K562 (cell line): ENCODE data around the gene GRHL3. TPM values are rescaled to one million over a fixed set of nuclear protein-coding genes. Genes with fewer than 3 reads are reported as not detected.

Source experiments
- ATAC-seq: fragments of 200-7000 bp; cut with Tn5 transposase; 3 replicates; pipeline ENCODE4 v1.9.1; 2020; ENCODE audit warnings: moderate library complexity
- BruUV-seq: library from RNA; stranded (reverse); fragments of 400-500 nt; replicated peaks from 2 replicates; lab custom pipeline; 2021; lab: Mats Ljungman, UMichigan
- CTCF ChIA-PET: fragments of 300-600 bp; formaldehyde crosslinking; extraction: SDS; loops from one replicate; lab custom pipeline; 2021; ENCODE audit warnings: low intra/inter-chr PET ratio; lab: Yijun Ruan, JAX
- POLR2A ChIA-PET: fragments of 300-600, 350-650 bp; sonication (Branson Sonifier 250); formaldehyde crosslinking; extraction: SDS; loops from one replicate; lab custom pipeline; 2021; ENCODE audit warnings: antibody characterized with exemption, inconsistent platforms; lab: Yijun Ruan, JAX
- DNase-seq, 4 experiments: peaks; one replicate each; pipeline versions ENCODE4 v3.0.0 to v3.0.0-alpha.2; 2011 to 2018; ENCODE audit warnings: low spot score in 3 of 4, mixed read lengths in 3 of 4; ENCODE audit errors: extremely low read depth in 1 of 4
- FAIRE-seq: peaks from 2 replicates; lab custom pipeline; 2011; peaks lifted over from hg19 to GRCh38; lab: Jason Lieb, UNC
- H2AFZ ChIP-seq: 2 replicates; pipeline ENCODE4 v1.6.0; 2011; ENCODE audit warnings: low read depth, low read length, control low read depth, inconsistent platforms
- H3K27ac ChIP-seq: fragments of 200-600 bp; 3 replicates; pipeline ENCODE4 v1.8.0; 2011; ENCODE audit warnings: low read depth, mild to moderate bottlenecking, control low read depth, inconsistent platforms, low read length, moderate library complexity, mixed read lengths; ENCODE audit errors: extremely low read depth
- H3K27me3 ChIP-seq, 2 experiments: fragments of 300-600 bp in 1 of 2; 2 replicates in 1 of 2; 3 replicates in 1 of 2; pipeline versions ENCODE4 v1.6.0 to v1.8.0; 2011; ENCODE audit warnings: inconsistent platforms in 2 of 2, low read length in 2 of 2, mild to moderate bottlenecking in 1 of 2, mixed read lengths in 1 of 2, moderate library complexity in 1 of 2; ENCODE audit not compliant: control insufficient read depth in 2 of 2, insufficient read depth in 2 of 2
- H3K36me3 ChIP-seq: fragments of 300-600 bp; 3 replicates; pipeline ENCODE4 v1.8.0; 2011; ENCODE audit warnings: mild to moderate bottlenecking, low read length, inconsistent platforms; ENCODE audit not compliant: control insufficient read depth, insufficient read depth
- H3K4me1 ChIP-seq, 2 experiments: fragments of 200-600 bp in 1 of 2; replicated peaks in 1 of 2; 2 replicates in 1 of 2; 3 replicates in 1 of 2; pipeline versions ENCODE4 v1.5.1 to v1.8.0; 2011; ENCODE audit warnings: inconsistent platforms in 2 of 2, low read length in 2 of 2, mild to moderate bottlenecking in 1 of 2, mixed read lengths in 1 of 2, moderate library complexity in 1 of 2; ENCODE audit not compliant: control insufficient read depth in 2 of 2, insufficient read depth in 2 of 2
- H3K4me2 ChIP-seq: 2 replicates; pipeline ENCODE4 v1.6.1; 2011; ENCODE audit warnings: low read length, control low read depth, inconsistent platforms, mixed read lengths; ENCODE audit not compliant: insufficient read depth
- H3K4me3 ChIP-seq: fragments of 200-600 bp; sonication (generic), shearing (Covaris generic); 2 replicates; pipeline ENCODE4 v1.5.1; 2016; ENCODE audit warnings: control low read depth, inconsistent platforms
- H3K79me2 ChIP-seq: fragments of 200-600 bp; 3 replicates; pipeline ENCODE4 v1.8.0; 2011; ENCODE audit warnings: low read length, inconsistent platforms; ENCODE audit not compliant: control insufficient read depth, insufficient read depth
- H3K9ac ChIP-seq, 2 experiments: 2 replicates each; pipeline versions ENCODE4 v1.6.0 to v1.6.1; 2011; ENCODE audit warnings: low read depth in 2 of 2, low read length in 2 of 2, control low read depth in 1 of 2, inconsistent platforms in 1 of 2, mild to moderate bottlenecking in 1 of 2, mixed read lengths in 1 of 2; ENCODE audit not compliant: insufficient read depth in 1 of 2
- H3K9me1 ChIP-seq: one replicate; pipeline ENCODE4 v1.6.0; 2011; ENCODE audit warnings: inconsistent platforms, mild to moderate bottlenecking, low read length, moderate library complexity; ENCODE audit not compliant: control insufficient read depth, insufficient read depth
- H3K9me3 ChIP-seq: replicated peaks from 2 replicates; pipeline ENCODE4 v1.5.1; 2011; ENCODE audit warnings: low read depth, low read length, inconsistent platforms; ENCODE audit not compliant: control insufficient read depth, insufficient read depth
- H4K20me1 ChIP-seq: replicated peaks from 2 replicates; pipeline ENCODE4 v1.6.1; 2011; ENCODE audit warnings: low read length, inconsistent platforms, mixed read lengths; ENCODE audit not compliant: control insufficient read depth, insufficient read depth
- ADNP ChIP-seq: fragments of 200-800 bp; sonication (Bioruptor generic); IDR thresholded peaks from 2 replicates; pipeline ENCODE4 v1.6.1; 2016; ENCODE audit warnings: missing genetic modification characterization, missing compliant biosample characterization
- CBFA2T3 ChIP-seq: fragments of 450-650 bp; IDR thresholded peaks from 2 replicates; pipeline ENCODE4 v1.6.1; 2017
- ELF2 ChIP-seq: fragments of 250-450 bp; sonication (Bioruptor Pico); IDR thresholded peaks from 2 replicates; pipeline ENCODE4 v1.5.0; 2021; ENCODE audit warnings: mild to moderate bottlenecking
- MIER1 ChIP-seq: fragments of 450-650 bp; IDR thresholded peaks from 2 replicates; pipeline ENCODE4 v1.6.1; 2016; ENCODE audit warnings: antibody characterized with exemption, mild to moderate bottlenecking, low read depth
- NBN ChIP-seq: fragments of 450-650 bp; IDR thresholded peaks from 2 replicates; pipeline ENCODE4 v1.6.1; 2016; ENCODE audit warnings: low read depth, mild to moderate bottlenecking
- NR3C1 ChIP-seq: sonication (generic); formaldehyde crosslinking; IDR thresholded peaks from 2 replicates; pipeline ENCODE4 v1.8.1; 2022; ENCODE audit warnings: missing genetic modification reagents
- NR4A1 ChIP-seq, 2 experiments: fragments of 250-450 bp in 1 of 2; fragments of 450-650 bp in 1 of 2; sonication (Bioruptor Pico) in 1 of 2; IDR thresholded peaks; 2 replicates each; pipeline versions ENCODE4 v1.4.0 to v1.6.1; 2016 to 2020; ENCODE audit warnings: mild to moderate bottlenecking in 2 of 2, missing compliant biosample characterization in 1 of 2, missing genetic modification characterization in 1 of 2, moderate library complexity in 1 of 2
- NUFIP1 ChIP-seq: fragments of 450-650 bp; IDR thresholded peaks from 2 replicates; pipeline ENCODE4 v1.6.1; 2018; ENCODE audit not compliant: partially characterized antibody
- POLR2AphosphoS5 ChIP-seq: IDR thresholded peaks from 2 replicates; pipeline ENCODE4 v1.6.1; 2011; ENCODE audit warnings: mild to moderate bottlenecking, low read depth, low read length, moderate library complexity; ENCODE audit not compliant: control insufficient read depth, insufficient read depth
- RCOR1 ChIP-seq, 2 experiments: IDR thresholded peaks; 2 replicates each; pipeline ENCODE4 v1.6.1; 2012; ENCODE audit warnings: low read depth in 2 of 2, low read length in 2 of 2, borderline replicate concordance in 1 of 2, improper control_type of control experiment in 1 of 2
- SMARCE1 ChIP-seq: fragments of 450-650 bp; IDR thresholded peaks from 2 replicates; pipeline ENCODE4 v1.7.1; 2016; ENCODE audit warnings: mild to moderate bottlenecking
- ZNF224 ChIP-seq: sonication (generic); formaldehyde crosslinking; IDR thresholded peaks from 2 replicates; pipeline ENCODE4 v1.8.0; 2022; ENCODE audit warnings: mild to moderate bottlenecking, missing genetic modification reagents
- ZNF57 ChIP-seq: fragments of 450-650 bp; formaldehyde crosslinking; IDR thresholded peaks from 2 replicates; pipeline ENCODE4 v1.4.0; 2020; ENCODE audit warnings: mild to moderate bottlenecking, moderate library complexity
- ZSCAN32 ChIP-seq: fragments of 450-650 bp; formaldehyde crosslinking; IDR thresholded peaks from 2 replicates; pipeline ENCODE4 v1.4.0; 2020; ENCODE audit warnings: mild to moderate bottlenecking, moderate library complexity
- WGBS: fragments of 100-300 bp; shearing (Covaris generic); methylation state at CpG from one replicate; pipeline ENCODE4 v1.1.6; 2016; ENCODE audit warnings: low coverage, mixed read lengths; ENCODE audit not compliant: insufficient coverage; ENCODE audit errors: missing lambda C conversion rate; 5-methylcytosine and 5-hydroxymethylcytosine counted together
- in situ Hi-C: fragments of 300-500 bp; cut with MboI; formaldehyde crosslinking; loops from 4 replicates; pipeline ENCODE4 v1.15.0; 2018; ENCODE audit warnings: inconsistent platforms, mixed read lengths
- intact Hi-C: fragments of 100-400 bp; cut with micrococcal nuclease; formaldehyde crosslinking; loops from 2 replicates; pipeline ENCODE4 v1.14.2; 2022
- polyA plus RNA-seq, 8 experiments: library from polyadenylated mRNA; depleted of rRNA in 4 of 8; stranded (reverse) in 5 of 8; unstranded in 3 of 8; fragments of >200 nt; fragmentation: Nextera tagmentation in 2 of 8; fragmentation: Illumina TruSeq in 1 of 8; extraction: Ambion mirVana in 2 of 8; extraction: Trizol in 1 of 8; gene quantifications; 2 replicates each; pipeline versions ENCODE4 v1.2.1 to v1.2.3, GENCODE V29; 2011 to 2014; ENCODE audit warnings: inconsistent platforms in 1 of 8, missing spikeins in 1 of 8
- total RNA-seq, 7 experiments: library from RNA; depleted of rRNA in 6 of 7; stranded (reverse); fragments of >200 nt in 6 of 7; fragmentation: Illumina TruSeq in 2 of 7; extraction: Trizol in 2 of 7; gene quantifications; 2 replicates each; pipeline versions ENCODE4 v1.2.1 to v1.2.3, GENCODE V29; 2011 to 2021; ENCODE audit warnings: low replicate concordance in 1 of 7
- TF ChIP-seq, protein P1 (sequence below): fragments of 250-450 bp; sonication (Bioruptor Pico); IDR thresholded peaks from 2 replicates; pipeline ENCODE4 v1.4.0; 2020; ENCODE audit warnings: mild to moderate bottlenecking, moderate library complexity
- TF ChIP-seq, protein P2 (sequence below): fragments of 450-650 bp; formaldehyde crosslinking; IDR thresholded peaks from 2 replicates; pipeline ENCODE4 v1.4.0; 2022; ENCODE audit warnings: missing genetic modification characterization

GRHL3 gene
- total and polyA plus RNA-seq, 9 of the 15 experiments (the other 6 are each of a cell fraction or from before 2014, with no cell fraction given): 0.01 to 0.04 TPM; not detected in 7

- BruUV-seq: no TSS peak
- H3K9me3 ChIP-seq: no peaks in the 10 kb centered on the region
- no peak for ATAC-seq
- H3K27ac ChIP-seq: no peak overlapping the region
- WGBS: 32% methylated on average over 13 of the region's 13 CpGs
- ChIA-PET CTCF (no interaction called here), POLR2A (no interaction called here)
- in situ Hi-C loops: no loop called here
- no peak overlapping the region for H3K9ac ChIP-seq
- no peaks in the 10 kb centered on the region for H3K4me1 ChIP-seq
- H3K36me3 ChIP-seq: no peaks in the 10 kb centered on the region
- H4K20me1 ChIP-seq: no peaks in the 10 kb centered on the region; the same call in 1 of the 2 replicates
- no peak for DNase-seq
- no peak overlapping the region for H3K4me2 ChIP-seq
- H2AFZ ChIP-seq: no peak overlapping the region
- H3K9me1 ChIP-seq: no peaks in the 10 kb centered on the region
- TF ChIP-seq NR3C1 (CRISPR knock-in tag) (no peak), NBN (no peak), ZNF224 (CRISPR knock-in tag) (no peak), MIER1 (no peak), POLR2AphosphoS5 (no peak), CBFA2T3 (no peak), NR4A1 (CRISPR knock-in tag; IDR thresholded peaks at IDR 0.05) (no peak), NR4A1 (tag; IDR thresholded peaks at IDR 0.05) (no peak), NUFIP1 (no peak), RCOR1 (IDR thresholded peaks at IDR 0.05; ENCODE audit: borderline replicate concordance in 1 of 2, low read depth in 2 of 2, low read length in 2 of 2) (no peak), ZSCAN32 (CRISPR knock-in tag) (no peak), ADNP (no peak), SMARCE1 (no peak), ZNF57 (CRISPR knock-in tag) (no peak), ELF2 (CRISPR knock-in tag) (no peak)
- TF ChIP-seq, protein P1, sequence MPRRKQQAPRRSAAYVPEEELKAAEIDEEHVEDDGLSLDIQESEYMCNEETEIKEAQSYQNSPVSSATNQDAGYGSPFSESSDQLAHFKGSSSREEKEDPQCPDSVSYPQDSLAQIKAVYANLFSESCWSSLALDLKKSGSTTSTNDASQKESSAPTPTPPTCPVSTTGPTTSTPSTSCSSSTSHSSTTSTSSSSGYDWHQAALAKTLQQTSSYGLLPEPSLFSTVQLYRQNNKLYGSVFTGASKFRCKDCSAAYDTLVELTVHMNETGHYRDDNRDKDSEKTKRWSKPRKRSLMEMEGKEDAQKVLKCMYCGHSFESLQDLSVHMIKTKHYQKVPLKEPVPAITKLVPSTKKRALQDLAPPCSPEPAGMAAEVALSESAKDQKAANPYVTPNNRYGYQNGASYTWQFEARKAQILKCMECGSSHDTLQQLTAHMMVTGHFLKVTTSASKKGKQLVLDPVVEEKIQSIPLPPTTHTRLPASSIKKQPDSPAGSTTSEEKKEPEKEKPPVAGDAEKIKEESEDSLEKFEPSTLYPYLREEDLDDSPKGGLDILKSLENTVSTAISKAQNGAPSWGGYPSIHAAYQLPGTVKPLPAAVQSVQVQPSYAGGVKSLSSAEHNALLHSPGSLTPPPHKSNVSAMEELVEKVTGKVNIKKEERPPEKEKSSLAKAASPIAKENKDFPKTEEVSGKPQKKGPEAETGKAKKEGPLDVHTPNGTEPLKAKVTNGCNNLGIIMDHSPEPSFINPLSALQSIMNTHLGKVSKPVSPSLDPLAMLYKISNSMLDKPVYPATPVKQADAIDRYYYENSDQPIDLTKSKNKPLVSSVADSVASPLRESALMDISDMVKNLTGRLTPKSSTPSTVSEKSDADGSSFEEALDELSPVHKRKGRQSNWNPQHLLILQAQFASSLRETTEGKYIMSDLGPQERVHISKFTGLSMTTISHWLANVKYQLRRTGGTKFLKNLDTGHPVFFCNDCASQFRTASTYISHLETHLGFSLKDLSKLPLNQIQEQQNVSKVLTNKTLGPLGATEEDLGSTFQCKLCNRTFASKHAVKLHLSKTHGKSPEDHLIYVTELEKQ (CRISPR knock-in tag): no peak
- TF ChIP-seq, protein P2, sequence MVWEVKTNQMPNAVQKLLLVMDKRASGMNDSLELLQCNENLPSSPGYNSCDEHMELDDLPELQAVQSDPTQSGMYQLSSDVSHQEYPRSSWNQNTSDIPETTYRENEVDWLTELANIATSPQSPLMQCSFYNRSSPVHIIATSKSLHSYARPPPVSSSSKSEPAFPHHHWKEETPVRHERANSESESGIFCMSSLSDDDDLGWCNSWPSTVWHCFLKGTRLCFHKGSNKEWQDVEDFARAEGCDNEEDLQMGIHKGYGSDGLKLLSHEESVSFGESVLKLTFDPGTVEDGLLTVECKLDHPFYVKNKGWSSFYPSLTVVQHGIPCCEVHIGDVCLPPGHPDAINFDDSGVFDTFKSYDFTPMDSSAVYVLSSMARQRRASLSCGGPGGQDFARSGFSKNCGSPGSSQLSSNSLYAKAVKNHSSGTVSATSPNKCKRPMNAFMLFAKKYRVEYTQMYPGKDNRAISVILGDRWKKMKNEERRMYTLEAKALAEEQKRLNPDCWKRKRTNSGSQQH (CRISPR knock-in tag): no peak
- H3K4me3 ChIP-seq: no peak overlapping the region
- no peaks in the 10 kb centered on the region for H3K79me2 ChIP-seq
- H3K27me3 ChIP-seq: peaks cover 0 to 12% of the 10 kb centered on the region in 2 experiments; a peak in 1 of 5 replicates
- FAIRE-seq: no peak
- intact Hi-C loops: loop anchor here (1.0 kb wide), 1 partner anchor 7 kb away; no protein-coding TSS in a partner anchor
Measured at GRCh38 chr1:24374891-24375786, 56.0 kb downstream of the GRHL3 start.
